ENCODE data around the gene GOLGA8R.
"Not testable (repeated sequence)": the region's sequence is repeated elsewhere in the genome, so short reads cannot be mapped to it uniquely, and the experiment has no call there.

GOLGA8R gene, protein sequence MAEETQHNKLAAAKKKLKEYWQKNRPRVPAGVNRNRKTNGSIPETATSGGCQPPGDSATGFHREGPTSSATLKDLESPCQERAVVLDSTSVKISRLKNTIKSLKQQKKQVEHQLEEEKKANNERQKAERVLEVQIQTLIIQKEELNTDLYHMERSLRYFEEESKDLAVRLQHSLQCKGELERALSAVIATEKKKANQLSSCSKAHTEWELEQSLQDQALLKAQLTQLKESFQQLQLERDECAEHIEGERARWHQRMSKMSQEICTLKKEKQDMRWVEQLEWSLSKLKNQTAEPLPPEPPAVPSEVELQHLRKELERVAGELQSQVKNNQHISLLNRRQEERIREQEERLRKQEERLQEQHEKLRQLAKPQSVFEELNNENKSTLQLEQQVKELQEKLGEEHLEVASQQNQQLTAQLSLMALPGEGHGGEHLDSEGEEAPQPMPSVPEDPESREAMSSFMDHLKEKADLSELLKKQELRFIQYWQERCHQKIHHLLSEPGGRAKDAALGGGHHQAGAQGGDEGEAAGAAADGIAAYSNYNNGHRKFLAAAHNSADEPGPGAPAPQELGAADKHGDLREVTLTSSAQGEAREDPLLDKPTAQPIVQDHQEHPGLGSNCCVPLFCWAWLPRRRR

DNA sequence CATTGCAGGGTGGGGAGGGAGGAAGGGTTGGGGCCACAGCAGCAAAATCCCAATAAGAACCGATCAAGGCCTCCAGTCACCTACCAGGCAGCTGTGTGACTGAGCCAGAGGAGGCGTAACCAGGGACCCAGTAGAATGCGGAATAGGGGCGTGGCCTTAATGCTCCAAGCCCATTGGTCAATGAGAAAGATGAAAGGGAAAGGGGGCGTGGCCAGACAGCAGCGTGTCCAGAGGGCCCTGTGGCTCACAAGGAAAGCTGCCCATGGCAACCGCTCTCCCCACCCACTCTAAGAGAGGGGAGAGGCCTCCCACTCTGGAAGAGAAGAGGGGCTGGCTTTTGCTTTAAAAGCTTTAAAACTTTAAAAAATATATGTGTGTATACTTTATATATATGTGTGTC is at the start of gene GOLGA8R:
Gene GOLGA8R (minus strand): TSS at position 101 of the 400 bp plus-strand sequence. CDS start 98 bp downstream, at position 3.
- not testable (repeated sequence) for ATAC-seq

DNA sequence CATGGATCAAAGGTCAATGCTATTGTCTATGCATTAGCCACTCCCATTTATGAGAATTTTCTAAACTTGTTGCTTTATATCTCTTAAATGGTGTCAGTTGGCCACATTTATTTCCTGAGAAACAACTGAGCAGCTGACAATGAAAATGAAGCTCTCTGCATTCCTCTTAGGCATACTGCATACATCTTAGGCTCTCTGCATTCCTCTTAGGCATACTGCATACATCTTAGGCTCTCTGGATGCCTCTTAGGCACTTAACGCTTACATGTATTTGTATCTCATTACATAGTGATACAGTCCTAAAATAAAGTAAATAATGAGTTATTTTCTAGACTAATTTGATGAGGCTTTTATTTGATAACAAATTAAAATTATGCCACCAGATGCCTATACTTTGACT is 49.8 kb upstream of the GOLGA8R start:
- not testable (repeated sequence) for ATAC-seq

- not testable (repeated sequence) for ATAC-seq
These were observed 48.1 kb upstream of the GOLGA8R start for GRCh38 chr15:30462176-30462575.

DNA sequence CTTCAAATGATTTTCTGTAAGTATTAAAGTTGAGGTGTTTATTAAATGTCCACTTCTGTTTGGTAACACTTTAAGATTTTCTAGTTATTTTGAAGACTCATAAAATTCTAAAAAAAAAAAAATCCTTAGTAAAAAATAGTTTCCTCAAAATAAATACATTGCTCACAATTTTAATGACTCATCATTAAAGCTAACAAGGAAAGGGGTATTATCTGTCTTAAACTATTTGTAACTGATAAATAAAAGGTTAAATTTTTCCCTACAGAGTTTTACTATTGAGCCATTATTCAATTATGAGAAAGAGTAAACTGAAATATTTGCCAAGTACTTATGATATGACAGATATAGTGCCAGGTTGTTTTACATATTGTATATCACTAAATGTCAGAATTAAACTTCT is 38.6 kb upstream of the GOLGA8R start:
- not testable (repeated sequence) for ATAC-seq

- not testable (repeated sequence) for ATAC-seq
These were observed 24.3 kb upstream of the GOLGA8R start for GRCh38 chr15:30438348-30438747.

GRCh38 chr15:30435878-30436277 is 21.8 kb upstream of the GOLGA8R start:
- not testable (repeated sequence) for ATAC-seq

DNA sequence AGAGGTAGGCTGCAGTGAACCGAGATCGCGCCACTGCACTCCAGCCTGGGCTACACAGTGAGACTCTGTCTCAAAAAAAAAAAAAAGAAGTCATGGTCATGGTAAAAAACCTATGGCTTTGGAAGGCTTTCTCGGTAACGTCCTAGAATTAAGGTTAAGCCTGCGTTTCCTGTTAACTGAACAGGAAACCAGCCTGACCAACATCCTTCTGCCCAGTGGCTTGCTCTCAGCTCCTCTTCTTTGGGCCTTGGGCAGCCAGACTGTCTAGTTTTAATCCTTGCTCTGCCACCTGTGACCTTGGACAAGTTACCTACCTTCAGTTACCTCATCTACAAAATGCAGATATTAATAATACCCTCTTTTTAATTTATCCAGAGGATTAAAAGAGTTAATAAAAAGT is 6.7 kb upstream of the GOLGA8R start:
- not testable (repeated sequence) for ATAC-seq

DNA sequence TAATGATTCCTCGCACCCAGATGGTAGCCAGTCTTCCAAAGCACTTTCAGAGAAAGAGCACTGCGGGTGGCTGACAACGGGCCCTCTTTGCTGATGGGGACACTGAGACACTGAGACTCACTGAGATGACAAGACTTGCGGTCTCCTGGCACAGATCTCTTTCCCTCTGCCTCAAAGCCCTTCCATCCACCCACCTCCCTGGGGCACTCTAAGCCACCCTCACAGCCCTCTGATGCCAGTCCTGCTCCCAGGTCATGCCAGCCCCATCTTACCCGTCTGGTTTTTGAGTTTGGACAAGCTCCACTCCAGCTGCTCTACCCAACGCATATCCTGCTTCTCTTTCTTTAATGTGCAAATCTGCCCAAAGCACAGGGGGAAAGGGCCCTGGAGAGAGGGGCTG is 6.4 kb downstream of the GOLGA8R start:
- ATAC-seq = not testable (repeated sequence)

GRCh38 chr15:30398988-30399387 is 15.1 kb downstream of the GOLGA8R start:
- ATAC-seq = peak; percentile 58 to 76

- ATAC-seq = not testable (repeated sequence)
These were observed 20.4 kb downstream of the GOLGA8R start for GRCh38 chr15:30393664-30393991.

- ATAC-seq = peak in 1 of 2 donors; percentile 48
These were observed 21.0 kb downstream of the GOLGA8R start, which contains the start of gene CHRFAM7A for GRCh38 chr15:30392766-30393663. TSS of gene CHRFAM7A (minus strand) at chr15:30393540. CDS start at chr15:30383351, 10,189 bp downstream.

- ATAC-seq = not testable (repeated sequence)
These were observed 27.7 kb downstream of the GOLGA8R start for GRCh38 chr15:30386318-30386887.

DNA sequence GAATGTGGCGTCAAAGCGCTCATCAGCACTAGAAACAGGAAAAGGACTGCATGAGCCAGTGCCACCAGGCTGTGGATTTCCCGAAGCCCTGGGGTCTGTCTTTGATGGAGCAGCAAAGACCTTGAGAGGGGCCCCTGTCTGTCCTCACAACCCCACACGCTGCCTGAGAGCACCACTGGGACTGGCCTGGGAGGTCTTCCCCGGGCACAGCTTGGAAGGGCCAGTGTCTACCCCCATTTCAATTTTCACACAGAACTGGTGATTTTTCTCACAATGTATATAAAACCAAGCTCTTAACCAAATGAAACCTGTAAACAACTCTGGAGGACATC is 37.0 kb downstream of the GOLGA8R start:
- ATAC-seq = not testable (repeated sequence)

DNA sequence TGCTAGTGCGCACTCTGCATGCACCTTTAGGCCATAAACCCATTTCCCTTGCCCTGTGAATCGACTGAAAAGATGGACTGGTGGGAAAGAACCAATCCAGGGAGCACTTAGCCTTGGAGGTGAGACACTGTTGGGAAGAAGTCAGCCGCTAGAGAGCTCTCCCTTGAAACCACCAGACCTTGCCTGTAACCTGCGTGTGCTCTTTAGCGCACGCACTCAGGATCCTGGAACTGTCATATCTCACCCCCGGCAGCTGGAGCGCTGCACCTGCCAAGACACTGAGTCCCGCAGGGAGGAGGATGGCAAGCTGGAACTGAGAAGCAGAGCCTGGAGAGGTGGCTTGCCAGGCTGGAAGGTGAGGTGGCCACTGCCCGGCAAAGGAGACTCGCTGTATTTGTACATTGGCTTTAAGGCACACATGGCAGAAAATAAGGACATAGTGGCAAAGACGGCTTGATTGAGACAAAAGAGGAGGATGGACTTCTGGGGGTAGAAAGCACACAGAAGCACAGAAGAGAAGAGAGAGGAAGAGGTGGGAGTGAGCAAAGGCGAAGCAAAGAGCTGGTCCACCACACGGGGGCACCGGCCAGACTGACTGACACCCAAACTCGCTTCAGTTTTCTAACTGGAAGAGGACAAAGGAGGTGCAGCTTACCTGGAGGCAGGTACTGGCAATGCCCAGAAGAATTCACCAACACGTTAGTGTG is 37.5 kb downstream of the GOLGA8R start:
- not testable (repeated sequence) for ATAC-seq

- not testable (repeated sequence) for ATAC-seq
These were observed 38.2 kb downstream of the GOLGA8R start for GRCh38 chr15:30375872-30376271.

DNA sequence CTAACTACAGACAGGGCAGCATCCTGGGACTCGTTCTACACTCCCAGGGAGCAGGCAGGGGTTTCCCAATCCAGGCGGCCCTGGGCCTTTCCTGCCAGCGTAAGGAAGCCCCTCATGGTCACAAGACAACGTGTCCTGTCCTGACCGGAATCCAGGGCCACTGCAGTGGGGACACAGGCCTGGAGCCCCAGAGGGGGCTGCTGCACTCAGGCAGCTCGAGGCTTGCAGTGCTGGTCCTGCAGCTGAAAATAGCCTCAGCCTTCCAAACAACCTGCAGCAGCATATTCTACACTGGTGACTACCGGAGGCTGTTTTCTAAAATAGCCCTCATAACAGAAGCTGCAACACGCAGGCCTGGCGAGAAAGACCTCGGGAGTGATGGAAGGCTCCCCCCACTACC is 39.2 kb downstream of the GOLGA8R start:
- not testable (repeated sequence) for ATAC-seq

DNA sequence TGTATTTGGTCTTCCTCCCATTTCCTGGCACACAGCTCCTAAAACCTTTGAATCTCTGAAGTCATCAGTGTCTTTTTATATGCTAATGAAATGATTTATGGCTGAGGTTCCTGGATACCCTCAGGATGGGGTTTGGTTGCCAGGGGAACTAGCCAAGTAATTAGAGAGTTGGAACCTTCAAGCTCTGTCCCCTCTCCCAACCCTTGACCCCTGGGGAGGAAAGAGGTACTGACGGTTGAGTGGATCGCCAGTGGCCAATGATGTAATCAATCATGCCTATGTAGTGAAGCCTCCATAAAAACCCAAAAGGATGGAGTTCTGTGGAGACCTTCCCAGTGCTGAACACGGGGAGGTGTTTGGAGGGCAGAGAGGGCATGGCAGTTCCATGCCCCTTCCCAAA is 45.8 kb downstream of the GOLGA8R start:
- not testable (repeated sequence) for ATAC-seq

DNA sequence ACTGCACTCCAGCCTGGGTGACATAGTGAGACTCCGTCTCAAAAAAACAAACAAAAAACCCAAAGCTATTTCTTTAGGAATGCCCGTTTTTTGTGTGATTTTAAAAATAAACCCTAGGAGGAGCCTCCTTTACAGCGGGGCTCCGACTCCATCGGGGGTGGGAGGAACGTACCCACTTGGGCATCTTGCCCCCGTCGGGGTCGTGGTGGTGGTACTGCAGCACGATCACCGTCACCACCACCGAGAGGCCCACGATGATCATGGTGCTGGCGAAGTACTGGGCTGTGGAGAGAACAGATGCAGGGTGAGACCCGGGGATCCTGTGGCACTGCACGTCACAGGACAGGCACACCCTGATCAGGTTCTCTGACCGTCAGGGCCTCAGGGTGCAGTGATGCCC is 46.8 kb downstream of the GOLGA8R start:
- ATAC-seq = peak in 1 of 2 donors; percentile 20

- ATAC-seq = not testable (repeated sequence)
These were observed 52.7 kb downstream of the GOLGA8R start for GRCh38 chr15:30361404-30361803.

GRCh38 chr15:30360990-30361389 is 53.1 kb downstream of the GOLGA8R start:
- not testable (repeated sequence) for ATAC-seq

DNA sequence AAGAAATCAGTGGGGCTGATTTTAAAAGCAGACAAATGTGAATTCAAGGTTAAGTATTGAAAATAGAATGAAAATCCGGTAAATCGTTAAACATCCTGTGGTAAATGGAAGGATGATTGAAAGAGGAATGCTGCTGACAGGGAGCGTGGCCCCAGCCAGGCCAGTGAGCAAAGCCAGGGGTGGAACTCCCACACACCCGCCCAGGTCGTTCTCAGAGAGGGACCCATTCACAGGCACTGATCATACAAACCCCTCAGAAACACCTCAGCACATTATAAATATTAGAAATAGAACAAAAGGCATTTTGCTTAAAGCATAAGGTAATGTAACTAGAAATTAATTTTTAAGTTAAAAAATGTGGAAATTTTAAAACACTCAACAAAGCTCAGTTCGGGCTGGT is 59.0 kb downstream of the GOLGA8R start:
- ATAC-seq = not testable (repeated sequence)
